Tibial nerve (tissue), 4 donors: ENCODE data around the gene RAB11A.

Source experiments
- EP300 ChIP-seq, 2 donors: sonication (generic); formaldehyde crosslinking; IDR thresholded peaks; one replicate each; pipeline ENCODE4 v1.6.1; 2017; ENCODE audit warnings: antibody characterized with exemption in 2 of 2, mild to moderate bottlenecking in 1 of 2
- POLR2A ChIP-seq, 2 donors: fragments of 450-650 bp; IDR thresholded peaks; one replicate each; pipeline ENCODE4 v1.6.1; 2017; ENCODE audit warnings: antibody characterized with exemption in 2 of 2, mild to moderate bottlenecking in 2 of 2, moderate library complexity in 2 of 2
- TF ChIP-seq, protein P1 (sequence below), 5 experiments: fragments of 200-600 bp in 3 of 5; fragments of 450-650 bp in 2 of 5; sonication (generic) in 3 of 5; IDR thresholded peaks; one replicate each; pipeline ENCODE4 v1.5.1; 2016 to 2019; ENCODE audit warnings: antibody characterized with exemption in 5 of 5, mild to moderate bottlenecking in 3 of 5, moderate library complexity in 2 of 5

GRCh38 chr15:65923264-65923663, 54.0 kb downstream of the RAB11A start:
- TF ChIP-seq POLR2A (IDR thresholded peaks at IDR 0.05) (no peak), EP300 (IDR thresholded peaks at IDR 0.05) (no peak)
- TF ChIP-seq, protein P1, sequence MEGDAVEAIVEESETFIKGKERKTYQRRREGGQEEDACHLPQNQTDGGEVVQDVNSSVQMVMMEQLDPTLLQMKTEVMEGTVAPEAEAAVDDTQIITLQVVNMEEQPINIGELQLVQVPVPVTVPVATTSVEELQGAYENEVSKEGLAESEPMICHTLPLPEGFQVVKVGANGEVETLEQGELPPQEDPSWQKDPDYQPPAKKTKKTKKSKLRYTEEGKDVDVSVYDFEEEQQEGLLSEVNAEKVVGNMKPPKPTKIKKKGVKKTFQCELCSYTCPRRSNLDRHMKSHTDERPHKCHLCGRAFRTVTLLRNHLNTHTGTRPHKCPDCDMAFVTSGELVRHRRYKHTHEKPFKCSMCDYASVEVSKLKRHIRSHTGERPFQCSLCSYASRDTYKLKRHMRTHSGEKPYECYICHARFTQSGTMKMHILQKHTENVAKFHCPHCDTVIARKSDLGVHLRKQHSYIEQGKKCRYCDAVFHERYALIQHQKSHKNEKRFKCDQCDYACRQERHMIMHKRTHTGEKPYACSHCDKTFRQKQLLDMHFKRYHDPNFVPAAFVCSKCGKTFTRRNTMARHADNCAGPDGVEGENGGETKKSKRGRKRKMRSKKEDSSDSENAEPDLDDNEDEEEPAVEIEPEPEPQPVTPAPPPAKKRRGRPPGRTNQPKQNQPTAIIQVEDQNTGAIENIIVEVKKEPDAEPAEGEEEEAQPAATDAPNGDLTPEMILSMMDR (IDR thresholded peaks at IDR 0.05): no peak
